Parathyroid adenoma (tissue), 2 donors: ENCODE measurements around the gene OPCML.

ENCODE experiments used
- H2AFZ ChIP-seq: fragments of 300-600 bp; sonication (generic); one replicate; pipeline ENCODE4 v1.7.0; 2017; ENCODE audit warnings: antibody characterized with exemption, mild to moderate bottlenecking
- H3K27ac ChIP-seq: fragments of 300-600 bp; sonication (generic); one replicate; pipeline ENCODE4 v1.7.0; 2017
- H3K27me3 ChIP-seq: fragments of 300-600 bp; sonication (generic); one replicate; pipeline ENCODE4 v1.7.0; 2017; ENCODE audit warnings: low read length; ENCODE audit not compliant: control insufficient read depth, insufficient read depth
- H3K36me3 ChIP-seq: fragments of 300-600 bp; sonication (generic); one replicate; pipeline ENCODE4 v1.7.0; 2017; ENCODE audit warnings: low read length; ENCODE audit not compliant: control insufficient read depth, insufficient read depth
- H3K4me1 ChIP-seq: fragments of 300-600 bp; sonication (generic); one replicate; pipeline ENCODE4 v1.7.0; 2017; ENCODE audit warnings: control low read depth
- H3K4me2 ChIP-seq: fragments of 300-600 bp; sonication (generic); one replicate; pipeline ENCODE4 v1.7.0; 2017; ENCODE audit warnings: low read length
- H3K4me3 ChIP-seq: fragments of 300-600 bp; sonication (generic); one replicate; pipeline ENCODE4 v1.7.0; 2017; ENCODE audit warnings: low read depth, low read length
- H3K79me2 ChIP-seq: fragments of 300-600 bp; sonication (generic); one replicate; pipeline ENCODE4 v1.7.0; 2017; ENCODE audit warnings: control low read depth
- H3K9ac ChIP-seq: fragments of 300-600 bp; sonication (generic); one replicate; pipeline ENCODE4 v1.7.0; 2017; ENCODE audit warnings: mild to moderate bottlenecking
- H3K9me3 ChIP-seq: fragments of 300-600 bp; sonication (generic); one replicate; pipeline ENCODE4 v1.7.0; 2017; ENCODE audit warnings: low read length; ENCODE audit not compliant: control insufficient read depth
- CTCF ChIP-seq: fragments of 300-600 bp; sonication (generic); IDR thresholded peaks from one replicate; pipeline ENCODE4 v1.7.0; 2017; ENCODE audit warnings: antibody characterized with exemption, mild to moderate bottlenecking
- donor health status: primary hyperparathyroidism.

The OPCML gene

GRCh38 chr11:132862933-132863332 is 669.4 kb downstream of the OPCML start:
- H3K36me3 ChIP-seq: no peaks in the 10 kb centered on the region
- peaks cover 5% of the 10 kb centered on the region for H3K4me1 ChIP-seq
- no peak overlapping the region for H3K27ac ChIP-seq
- H3K4me2 ChIP-seq: no peak overlapping the region
- H3K4me3 ChIP-seq: no peak overlapping the region
- H3K9me3 ChIP-seq: no peaks in the 10 kb centered on the region
- H3K27me3 ChIP-seq: no peaks in the 10 kb centered on the region
- H3K9ac ChIP-seq: no peak overlapping the region
- no peak overlapping the region for H2AFZ ChIP-seq
- H3K79me2 ChIP-seq: no peaks in the 10 kb centered on the region
- no peak for TF ChIP-seq CTCF

GRCh38 chr11:132862137-132862536 is 670.2 kb downstream of the OPCML start:
- H3K4me1 ChIP-seq: peaks cover under 1% of the 10 kb centered on the region
- H3K4me3 ChIP-seq: no peak overlapping the region
- H3K4me2 ChIP-seq: no peak overlapping the region
- H3K27me3 ChIP-seq: no peaks in the 10 kb centered on the region
- H3K9me3 ChIP-seq: no peaks in the 10 kb centered on the region
- H3K27ac ChIP-seq: no peak overlapping the region
- no peak overlapping the region for H2AFZ ChIP-seq
- no peak for TF ChIP-seq CTCF
- no peaks in the 10 kb centered on the region for H3K36me3 ChIP-seq
- no peak overlapping the region for H3K9ac ChIP-seq
- H3K79me2 ChIP-seq: no peaks in the 10 kb centered on the region

- H3K9me3 ChIP-seq: no peaks in the 10 kb centered on the region
- no peak overlapping the region for H3K4me2 ChIP-seq
- H3K9ac ChIP-seq: no peak overlapping the region
- H3K27ac ChIP-seq: no peak overlapping the region
- H3K4me1 ChIP-seq: no peaks in the 10 kb centered on the region
- no peaks in the 10 kb centered on the region for H3K79me2 ChIP-seq
- no peaks in the 10 kb centered on the region for H3K27me3 ChIP-seq
- H2AFZ ChIP-seq: no peak overlapping the region
- H3K36me3 ChIP-seq: no peaks in the 10 kb centered on the region
- no peak overlapping the region for H3K4me3 ChIP-seq
- TF ChIP-seq CTCF: no peak
Measured at GRCh38 chr11:132859306-132859705, 673.0 kb downstream of the OPCML start.

GRCh38 chr11:132858223-132858622 is 674.1 kb downstream of the OPCML start:
- H3K9ac ChIP-seq: no peak overlapping the region
- peak; percentile 23 for TF ChIP-seq CTCF
- H3K4me1 ChIP-seq: no peaks in the 10 kb centered on the region
- H2AFZ ChIP-seq: peak overlapping the region; percentile 46
- no peak overlapping the region for H3K4me2 ChIP-seq
- no peaks in the 10 kb centered on the region for H3K27me3 ChIP-seq
- no peaks in the 10 kb centered on the region for H3K36me3 ChIP-seq
- no peak overlapping the region for H3K4me3 ChIP-seq
- no peaks in the 10 kb centered on the region for H3K9me3 ChIP-seq
- H3K27ac ChIP-seq: no peak overlapping the region
- H3K79me2 ChIP-seq: no peaks in the 10 kb centered on the region

GRCh38 chr11:132856032-132856431 is 676.3 kb downstream of the OPCML start:
- no peaks in the 10 kb centered on the region for H3K9me3 ChIP-seq
- no peak for TF ChIP-seq CTCF
- no peak overlapping the region for H3K9ac ChIP-seq

More at GRCh38 chr11:132856032-132856431, 676.3 kb downstream of the OPCML start:
- H3K27me3 ChIP-seq: no peaks in the 10 kb centered on the region
- no peak overlapping the region for H3K4me2 ChIP-seq
- no peaks in the 10 kb centered on the region for H3K79me2 ChIP-seq
- H2AFZ ChIP-seq: no peak overlapping the region
- no peak overlapping the region for H3K27ac ChIP-seq
- H3K4me3 ChIP-seq: no peak overlapping the region
- H3K4me1 ChIP-seq: no peaks in the 10 kb centered on the region
- no peaks in the 10 kb centered on the region for H3K36me3 ChIP-seq
